Neuronal stem cell (in vitro differentiated cells): ENCODE measurements around the gene CENPU.
"Not testable (repeated sequence)": the region's sequence is repeated elsewhere in the genome, so short reads cannot be mapped to it uniquely, and the experiment has no call there.

Source experiments
- DNase-seq: peaks from one replicate; pipeline ENCODE4 v3.0.0-alpha.2; 2013; ENCODE audit warnings: low spot score
- H2AFZ ChIP-seq: one replicate; pipeline ENCODE4 v1.6.1; 2013; ENCODE audit warnings: mild to moderate bottlenecking, low read length, inconsistent platforms
- H2AK5ac ChIP-seq: 2 replicates; pipeline ENCODE4 v1.6.1; 2013; ENCODE audit warnings: low read depth, mild to moderate bottlenecking, inconsistent platforms, low read length, moderate library complexity, mixed read lengths
- H2BK120ac ChIP-seq: 2 replicates; pipeline ENCODE4 v1.6.1; 2013; ENCODE audit warnings: low read depth, mild to moderate bottlenecking, inconsistent platforms, low read length, moderate library complexity, mixed read lengths
- H2BK12ac ChIP-seq: one replicate; pipeline ENCODE4 v1.6.1; 2013; ENCODE audit warnings: low read length, inconsistent platforms
- H2BK15ac ChIP-seq: 2 replicates; pipeline ENCODE4 v1.6.1; 2013; ENCODE audit warnings: mild to moderate bottlenecking, low read length, inconsistent platforms, mixed read lengths
- H2BK5ac ChIP-seq: one replicate; pipeline ENCODE4 v1.6.1; 2013; ENCODE audit warnings: inconsistent platforms, mild to moderate bottlenecking, low read length, moderate library complexity
- H3K14ac ChIP-seq: one replicate; pipeline ENCODE4 v1.6.1; 2013; ENCODE audit warnings: low read length, inconsistent platforms
- H3K18ac ChIP-seq: 2 replicates; pipeline ENCODE4 v1.6.1; 2013; ENCODE audit warnings: low read length, inconsistent platforms
- H3K23ac ChIP-seq: 2 replicates; pipeline ENCODE4 v1.6.1; 2013; ENCODE audit warnings: low read depth, mild to moderate bottlenecking, mixed read lengths, low read length, inconsistent platforms; ENCODE audit not compliant: poor library complexity
- H3K27ac ChIP-seq: replicated peaks from 3 replicates; pipeline ENCODE4 v1.5.1; 2013; ENCODE audit warnings: low read length, inconsistent platforms
- H3K27me3 ChIP-seq, 3 experiments: 2 replicates each; pipeline ENCODE4 v1.6.1; 2013; ENCODE audit warnings: low read length in 3 of 3, mild to moderate bottlenecking in 2 of 3, inconsistent platforms in 1 of 3, low read depth in 1 of 3, mixed read lengths in 1 of 3, moderate library complexity in 1 of 3; ENCODE audit not compliant: control insufficient read depth in 3 of 3, insufficient read depth in 3 of 3
- H3K36me3 ChIP-seq, 2 donors: replicated peaks in 1 of 2; 2 replicates each; pipeline ENCODE4 v1.6.1; 2013; ENCODE audit warnings: low read length in 2 of 2; ENCODE audit not compliant: control insufficient read depth in 2 of 2, insufficient read depth in 2 of 2
- H3K4ac ChIP-seq: 2 replicates; pipeline ENCODE4 v1.6.1; 2013; ENCODE audit warnings: inconsistent platforms, mild to moderate bottlenecking, low read length, moderate library complexity
- H3K4me1 ChIP-seq, 2 donors: 1 replicate in 1 of 2; 2 replicates in 1 of 2; pipeline ENCODE4 v1.6.1; 2013; ENCODE audit warnings: low read length in 2 of 2, low read depth in 1 of 2; ENCODE audit not compliant: control insufficient read depth in 2 of 2, insufficient read depth in 1 of 2
- H3K4me2 ChIP-seq: one replicate; pipeline ENCODE4 v1.6.1; 2013; ENCODE audit warnings: mild to moderate bottlenecking, low read length, inconsistent platforms; ENCODE audit not compliant: insufficient read depth, poor library complexity, severe bottlenecking
- H3K4me3 ChIP-seq, 2 donors: 2 replicates each; pipeline ENCODE4 v1.5.1; 2013; ENCODE audit warnings: low read length in 2 of 2, mild to moderate bottlenecking in 2 of 2, inconsistent platforms in 1 of 2, moderate library complexity in 1 of 2
- H3K79me1 ChIP-seq: one replicate; pipeline ENCODE4 v1.6.1; 2013; ENCODE audit warnings: low read depth, mild to moderate bottlenecking, inconsistent platforms, low read length, moderate library complexity
- H3K9ac ChIP-seq: one replicate; pipeline ENCODE4 v1.6.1; 2013; ENCODE audit warnings: mild to moderate bottlenecking, low read depth, low read length, inconsistent platforms; ENCODE audit not compliant: poor library complexity
- H3K9me3 ChIP-seq, 2 donors: replicated peaks in 1 of 2; 2 replicates each; pipeline versions ENCODE3 to v1.6.1; 2013; ENCODE audit warnings: low read length in 2 of 2, mild to moderate bottlenecking in 2 of 2, inconsistent platforms in 1 of 2, low read depth in 1 of 2, mixed read lengths in 1 of 2, moderate library complexity in 1 of 2; ENCODE audit not compliant: control insufficient read depth in 2 of 2, insufficient read depth in 1 of 2
- H4K8ac ChIP-seq: one replicate; pipeline ENCODE4 v1.6.1; 2013; ENCODE audit warnings: low read depth, mild to moderate bottlenecking, inconsistent platforms, low read length, moderate library complexity
- H4K91ac ChIP-seq: one replicate; pipeline ENCODE4 v1.6.1; 2013; ENCODE audit warnings: low read length, low read depth, mild to moderate bottlenecking, inconsistent platforms; ENCODE audit not compliant: poor library complexity
- WGBS, 2 donors: extraction: QIAGEN DNeasy Blood & Tissue Kit; methylation state at CpG; one replicate each; pipeline ENCODE4 v1.1.7; 2013; ENCODE audit warnings: missing lambda C conversion rate in 2 of 2, mixed read lengths in 1 of 2; ENCODE audit not compliant: insufficient read length in 2 of 2, insufficient replicate concordance in 1 of 2; ENCODE audit errors: extremely low coverage in 2 of 2; 5-methylcytosine and 5-hydroxymethylcytosine counted together

CENPU gene

DNA sequence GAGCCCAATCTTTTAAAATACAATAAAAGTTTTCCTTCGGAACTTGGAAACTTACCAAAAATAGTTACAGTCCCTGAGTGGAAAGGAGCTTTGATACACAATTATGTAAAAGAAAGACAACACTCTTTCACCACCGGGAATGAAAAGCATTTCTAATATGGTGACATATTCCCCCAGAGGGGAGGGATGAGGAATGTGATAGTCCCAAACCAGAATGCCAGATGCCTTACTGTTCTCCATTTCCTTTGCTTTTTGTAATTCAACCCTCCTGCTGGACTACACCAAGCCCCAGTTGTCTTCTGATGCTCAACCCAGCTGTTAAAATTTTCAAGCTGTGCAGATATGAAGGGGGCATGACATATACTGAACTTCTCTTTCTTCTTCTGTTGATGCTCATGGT, 80.2 kb downstream of the CENPU start:
- Histone ChIP-seq H3K23ac (no peak overlapping the region), H3K36me3 (peaks cover 0 to 42% of the 10 kb centered on the region in 2 donors), H3K27me3 (no peaks in the 10 kb centered on the region), H2BK5ac (no peak overlapping the region), H2BK15ac (no peak overlapping the region), H3K4ac (no peak overlapping the region), H3K18ac (no peak overlapping the region), H3K4me2 (no peak overlapping the region), H3K4me1 (peaks cover 2 to 3% of the 10 kb centered on the region in 2 donors), H2AK5ac (no peak overlapping the region), H3K9ac (no peak overlapping the region), H3K14ac (no peak overlapping the region), H2BK120ac (no peak overlapping the region), H3K79me1 (no peaks in the 10 kb centered on the region), H3K9me3 (no peaks in the 10 kb centered on the region), H4K8ac (no peak overlapping the region), H2AFZ (no peak overlapping the region), H2BK12ac (no peak overlapping the region), H4K91ac (no peak overlapping the region), H3K27ac (no peak overlapping the region), H3K4me3 (no peak overlapping the region)
- DNase-seq, result no peak
- no CpG with 5 or more reads among the region's 2 CpGs for WGBS, 2 donors

DNA sequence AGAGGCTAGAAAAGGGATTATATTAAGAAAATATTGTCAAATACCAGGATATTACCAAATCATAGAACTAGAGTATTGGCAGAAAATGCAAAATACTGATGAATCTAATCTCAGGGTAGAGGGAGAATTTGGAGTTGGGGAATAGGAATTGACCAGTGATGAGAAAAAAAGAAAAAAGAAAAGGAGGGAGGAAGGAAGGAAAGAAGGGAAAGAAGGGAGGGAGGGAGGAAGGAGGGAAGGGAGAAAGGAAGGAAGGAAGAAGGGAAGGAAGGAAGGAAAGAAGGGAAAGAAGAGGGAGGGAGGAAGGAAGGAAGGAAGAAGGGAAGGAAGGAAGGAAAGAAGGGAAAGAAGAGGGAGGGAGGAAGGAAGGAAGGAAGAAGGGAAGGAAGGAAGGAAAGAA, 81.2 kb downstream of the CENPU start:
- not testable (repeated sequence) for H3K27ac ChIP-seq, H3K27me3 ChIP-seq, H3K9ac ChIP-seq, H2BK12ac ChIP-seq, H2AFZ ChIP-seq, H3K14ac ChIP-seq, H2AK5ac ChIP-seq, DNase-seq, H3K23ac ChIP-seq, H4K91ac ChIP-seq, H3K4me2 ChIP-seq, H2BK5ac ChIP-seq, H3K79me1 ChIP-seq, H2BK15ac ChIP-seq, H3K4me1 ChIP-seq, H2BK120ac ChIP-seq, H3K9me3 ChIP-seq, H3K4ac ChIP-seq, H4K8ac ChIP-seq, H3K4me3 ChIP-seq, H3K18ac ChIP-seq
- H3K36me3 ChIP-seq, result peaks cover 0 to 36% of the 10 kb centered on the region in 2 donors

DNA sequence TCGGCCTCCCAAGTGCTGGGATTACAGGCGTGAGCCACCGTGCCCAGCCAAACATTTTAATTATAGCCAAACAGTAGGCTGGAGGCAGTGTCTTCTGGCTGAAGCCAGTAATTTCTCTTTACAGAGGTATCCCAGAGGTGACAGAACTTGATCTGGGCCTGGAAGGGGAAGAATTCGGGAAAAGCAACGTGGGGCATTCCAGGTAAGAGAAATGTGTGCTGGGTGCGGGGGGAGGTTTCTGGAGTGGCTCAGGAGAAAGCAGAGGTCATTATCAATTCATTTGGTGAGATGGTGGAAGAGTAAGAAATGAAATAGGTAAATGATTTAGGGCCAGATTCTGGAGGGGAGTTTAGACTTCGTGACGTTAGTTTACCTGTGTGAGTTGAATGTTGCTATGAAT, 82.0 kb downstream of the CENPU start:
- no peak for DNase-seq
- Histone ChIP-seq H2BK5ac (no peak overlapping the region), H2BK120ac (no peak overlapping the region), H3K14ac (no peak overlapping the region), H3K9me3 (no peaks in the 10 kb centered on the region), H3K9ac (no peak overlapping the region), H2BK12ac (no peak overlapping the region), H4K91ac (no peak overlapping the region), H3K4ac (no peak overlapping the region), H3K27me3 (no peaks in the 10 kb centered on the region), H3K4me3 (no peak overlapping the region), H2AFZ (no peak overlapping the region), H3K4me1 (peaks cover 6 to 11% of the 10 kb centered on the region in 2 donors), H4K8ac (no peak overlapping the region), H2AK5ac (no peak overlapping the region), H2BK15ac (no peak overlapping the region), H3K27ac (no peak overlapping the region), H3K18ac (no peak overlapping the region), H3K79me1 (no peaks in the 10 kb centered on the region), H3K23ac (no peak overlapping the region), H3K36me3 (peaks cover 0 to 29% of the 10 kb centered on the region in 2 donors), H3K4me2 (no peak overlapping the region)
- no CpG with 5 or more reads among the region's 8 CpGs for WGBS, 2 donors

DNA sequence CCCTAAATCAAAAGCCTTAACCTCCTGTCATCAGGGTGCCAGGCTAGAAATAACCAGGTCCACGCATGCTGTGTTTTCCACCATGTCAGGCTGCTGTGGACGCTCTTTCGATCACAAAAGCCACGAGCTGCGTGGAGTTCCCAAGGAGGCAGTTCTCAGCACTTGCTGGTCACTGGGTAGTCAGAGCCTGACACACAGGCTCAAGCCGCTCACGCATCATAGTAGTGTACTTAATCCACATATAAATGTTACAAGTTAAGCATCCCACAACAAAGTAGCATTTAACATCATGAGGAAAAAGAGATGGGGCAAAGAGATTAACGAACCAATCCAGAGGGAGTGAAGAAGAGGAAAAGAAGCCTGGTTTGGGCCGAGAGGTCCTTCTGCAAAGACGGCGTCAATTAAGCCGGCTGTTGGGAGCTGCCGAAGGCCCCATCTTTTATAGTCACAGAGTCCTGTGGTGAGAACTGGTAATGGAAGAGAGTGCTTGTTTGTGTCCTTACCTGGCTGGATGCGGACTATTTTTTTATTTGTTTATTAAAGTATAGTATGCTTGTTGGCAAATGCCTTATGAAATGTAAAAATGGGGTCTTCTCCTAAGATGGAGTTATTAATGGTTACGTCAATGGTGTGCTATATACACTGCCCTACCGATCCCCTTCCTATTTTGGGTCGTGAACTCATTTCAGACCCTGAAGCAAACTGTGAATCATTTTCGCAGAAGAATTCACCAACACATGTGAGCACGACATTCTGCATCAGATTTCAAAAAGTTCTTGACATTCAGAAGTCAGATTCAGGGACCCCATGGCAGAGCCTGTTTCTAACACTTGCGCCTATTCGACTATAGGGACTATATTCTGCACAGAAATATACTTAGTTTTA, 83.7 kb downstream of the CENPU start:
- no peaks in the 10 kb centered on the region for H3K9me3 ChIP-seq

More for the DNA sequence above, 83.7 kb downstream of the CENPU start:
- Histone ChIP-seq H3K14ac (no peak overlapping the region), H3K36me3 (peaks cover 0 to 16% of the 10 kb centered on the region in 2 donors), H3K9ac (peak overlapping the region; percentile 71), H2AFZ (peak overlapping the region; percentile 91), H3K79me1 (no peaks in the 10 kb centered on the region), H3K4me1 (peaks cover 8 to 11% of the 10 kb centered on the region in 2 donors), H2BK15ac (no peak overlapping the region), H3K4me3 (peak overlapping the region; percentile 71 to 75), H3K27ac (peak overlapping the region; percentile 76), H3K23ac (no peak overlapping the region), H3K4me2 (peak overlapping the region; percentile 66), H3K27me3 (no peaks in the 10 kb centered on the region), H4K91ac (no peak overlapping the region), H4K8ac (no peak overlapping the region), H3K18ac (peak overlapping the region; percentile 61), H2BK120ac (no peak overlapping the region), H2AK5ac (no peak overlapping the region), H2BK5ac (no peak overlapping the region), H2BK12ac (no peak overlapping the region), H3K4ac (no peak overlapping the region)
- no CpG with 5 or more reads among the region's 21 CpGs for WGBS, 2 donors
- DNase-seq, result peak; percentile 11
